ENCODE measurements around the gene TDRD3.

The TDRD3 gene

GRCh38 chr13:60613080-60613479 lies 216.1 kb downstream of the TDRD3 start:
- H3K9me3 ChIP-seq (ENCODE audit: low read length) = no peaks in the 10 kb centered on the region
- H2AFZ ChIP-seq (ENCODE audit: low read depth, low read length) = no peak overlapping the region
- no peaks in the 10 kb centered on the region for H3K36me3 ChIP-seq (ENCODE audit: insufficient read depth, low read length)
- no peaks in the 10 kb centered on the region for H3K4me1 ChIP-seq (ENCODE audit: insufficient read depth, low read length)
- no peak overlapping the region for H3K4me3 ChIP-seq (ENCODE audit: low read length)
- H3K27me3 ChIP-seq (ENCODE audit: insufficient read depth, low read length) = no peaks in the 10 kb centered on the region

- no peaks in the 10 kb centered on the region for H3K9me3 ChIP-seq (ENCODE audit: low read length)
- H2AFZ ChIP-seq (ENCODE audit: low read depth, low read length) = no peak overlapping the region
- no peaks in the 10 kb centered on the region for H3K36me3 ChIP-seq (ENCODE audit: insufficient read depth, low read length)
- no peaks in the 10 kb centered on the region for H3K4me1 ChIP-seq (ENCODE audit: insufficient read depth, low read length)
- no peaks in the 10 kb centered on the region for H3K27me3 ChIP-seq (ENCODE audit: insufficient read depth, low read length)
- H3K4me3 ChIP-seq (ENCODE audit: low read length) = no peak overlapping the region
Measured at GRCh38 chr13:60617991-60618733, 221.1 kb downstream of the TDRD3 start.

DNA sequence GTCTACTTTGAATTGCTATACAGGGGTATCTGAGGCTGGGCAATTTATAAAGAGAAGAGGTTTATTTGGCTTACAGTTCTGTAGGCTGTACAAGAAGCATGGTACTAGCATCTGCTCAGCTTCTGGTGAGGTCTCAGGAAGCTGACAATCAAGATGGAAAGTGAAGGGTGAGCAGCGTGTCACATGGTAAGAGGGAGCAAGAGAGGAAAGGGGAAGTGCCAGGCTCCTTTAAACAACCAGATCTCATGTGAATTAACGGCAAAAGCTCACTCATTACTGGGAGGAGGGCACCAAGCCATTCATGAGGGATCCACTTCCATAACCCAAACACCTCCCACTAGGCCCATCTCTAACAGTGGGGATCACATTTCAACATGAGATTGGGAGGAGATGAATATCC lies 222.4 kb downstream of the TDRD3 start:
- Histone ChIP-seq H2AFZ (ENCODE audit: low read depth, low read length) (no peak overlapping the region), H3K36me3 (ENCODE audit: insufficient read depth, low read length) (no peaks in the 10 kb centered on the region), H3K9me3 (ENCODE audit: low read length) (no peaks in the 10 kb centered on the region), H3K27me3 (ENCODE audit: insufficient read depth, low read length) (no peaks in the 10 kb centered on the region), H3K4me3 (ENCODE audit: low read length) (no peak overlapping the region), H3K4me1 (ENCODE audit: insufficient read depth, low read length) (no peaks in the 10 kb centered on the region)

- no peak overlapping the region for H3K4me3 ChIP-seq (ENCODE audit: low read length)
- no peaks in the 10 kb centered on the region for H3K9me3 ChIP-seq (ENCODE audit: low read length)
- H3K4me1 ChIP-seq (ENCODE audit: insufficient read depth, low read length) = no peaks in the 10 kb centered on the region
- no peaks in the 10 kb centered on the region for H3K36me3 ChIP-seq (ENCODE audit: insufficient read depth, low read length)
- H3K27me3 ChIP-seq (ENCODE audit: insufficient read depth, low read length) = no peaks in the 10 kb centered on the region
- no peak overlapping the region for H2AFZ ChIP-seq (ENCODE audit: low read depth, low read length)
Measured at GRCh38 chr13:60620611-60621395, 223.8 kb downstream of the TDRD3 start.

DNA sequence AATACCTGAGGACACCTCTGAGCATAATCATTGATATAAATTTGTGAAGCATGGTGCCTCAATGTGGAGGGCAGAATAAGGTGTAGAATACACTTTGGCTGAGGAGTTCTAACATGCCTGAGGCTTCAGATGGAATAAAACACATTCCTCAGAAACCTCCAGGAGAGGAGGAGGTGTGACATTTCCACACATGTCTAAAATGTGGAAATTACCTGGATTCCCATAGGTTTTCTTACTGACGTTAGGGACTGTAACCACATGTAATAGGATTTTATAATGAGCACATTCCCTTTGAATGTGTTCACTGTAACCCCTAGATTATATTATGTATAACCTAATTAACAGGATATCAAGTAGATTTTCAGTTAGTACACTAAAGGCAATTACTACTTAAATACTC lies 226.1 kb downstream of the TDRD3 start:
- no peaks in the 10 kb centered on the region for H3K9me3 ChIP-seq (ENCODE audit: low read length)
- H3K27me3 ChIP-seq (ENCODE audit: insufficient read depth, low read length) = no peaks in the 10 kb centered on the region
- no peaks in the 10 kb centered on the region for H3K4me1 ChIP-seq (ENCODE audit: insufficient read depth, low read length)

More for the DNA sequence above, 226.1 kb downstream of the TDRD3 start:
- no peak overlapping the region for H3K4me3 ChIP-seq (ENCODE audit: low read length)
- no peak overlapping the region for H2AFZ ChIP-seq (ENCODE audit: low read depth, low read length)
- no peaks in the 10 kb centered on the region for H3K36me3 ChIP-seq (ENCODE audit: insufficient read depth, low read length)

Data from neuron (in vitro differentiated cells).